GM23248 (cell line): ENCODE results near the gene FGFR2.

Experiments used
- EZH2 ChIP-seq: fragments of 200-600 bp; sonication (generic); IDR thresholded peaks from 2 replicates; pipeline ENCODE4 v1.6.1; 2018; ENCODE audit warnings: antibody characterized with exemption, mild to moderate bottlenecking; ENCODE audit not compliant: insufficient read depth, poor library complexity, severe bottlenecking
- EZH2phosphoT487 ChIP-seq: fragments of 200-600 bp; sonication (generic); IDR thresholded peaks from 2 replicates; pipeline ENCODE4 v1.6.1; 2018; ENCODE audit warnings: antibody characterized with exemption, moderate library complexity, mild to moderate bottlenecking, low read depth; ENCODE audit not compliant: insufficient read depth

GRCh38 chr10:121532292-121532864 lies 65.9 kb downstream of the FGFR2 start:
- TF ChIP-seq EZH2 (no peak), EZH2phosphoT487 (no peak)
